Adrenal gland (tissue), 12 donors: ENCODE data around the gene BCAS4. TPM values are rescaled to one million over a fixed set of nuclear protein-coding genes. Genes with fewer than 3 reads are reported as not detected.

Experiments
- DNase-seq, 7 donors: peaks; one replicate each; pipeline ENCODE4 v3.0.0-alpha.2; 2019 to 2020
- H3K27ac ChIP-seq, 5 donors: fragments of 200-600 bp; sonication (generic) in 4 of 5; 1 replicate in 3 of 5; 2 replicates in 2 of 5; pipeline versions ENCODE4 v1.5.1 to v1.8.0; 2016 to 2020; ENCODE audit warnings: mild to moderate bottlenecking in 1 of 5
- H3K27me3 ChIP-seq: fragments of 200-600 bp; 2 replicates; pipeline ENCODE4 v1.8.0; 2021
- H3K36me3 ChIP-seq, 2 donors: fragments of 200-600 bp; replicated peaks in 1 of 2; 1 replicate in 1 of 2; 2 replicates in 1 of 2; pipeline versions ENCODE4 v1.5.1 to v1.8.0; 2018 to 2022
- H3K4me1 ChIP-seq, 2 donors: fragments of 200-600 bp; replicated peaks in 1 of 2; 1 replicate in 1 of 2; 2 replicates in 1 of 2; pipeline versions ENCODE4 v1.5.1 to v1.8.0; 2018 to 2021
- H3K4me3 ChIP-seq, 4 donors: fragments of 200-600 bp; sonication (generic) in 3 of 4; one replicate each; pipeline ENCODE4 v1.5.1; 2016 to 2018
- H3K9me3 ChIP-seq, 3 donors: fragments of 200-600 bp; sonication (generic) in 1 of 3; replicated peaks in 1 of 3; 1 replicate in 2 of 3; 2 replicates in 1 of 3; pipeline versions ENCODE4 v1.5.1 to v1.8.0; 2016 to 2021
- CTCF ChIP-seq, 6 experiments: fragments of 450-650 bp in 4 of 6; fragments of 200-600 bp in 2 of 6; sonication (generic) in 1 of 6; IDR thresholded peaks; 1 replicate in 5 of 6; 2 replicates in 1 of 6; pipeline versions ENCODE4 v1.5.1 to v1.8.0; 2016 to 2021; ENCODE audit warnings: antibody characterized with exemption in 6 of 6, mild to moderate bottlenecking in 2 of 6, moderate library complexity in 1 of 6
- POLR2A ChIP-seq, 2 donors: fragments of 450-650 bp; IDR thresholded peaks; one replicate each; pipeline ENCODE4 v1.6.1; 2017; ENCODE audit warnings: antibody characterized with exemption in 2 of 2, mild to moderate bottlenecking in 2 of 2, moderate library complexity in 1 of 2
- WGBS, 4 donors: extraction: QIAGEN DNeasy Blood & Tissue Kit in 2 of 4; methylation state at CpG; one replicate each; pipeline versions ENCODE4 v1.1.5 to v1.1.7; 2013 to 2017; 5-methylcytosine and 5-hydroxymethylcytosine counted together
- intact Hi-C, 2 donors: fragments of 100-400 bp; cut with DNase I; formaldehyde crosslinking; loops; one replicate each; pipeline versions ENCODE4 v1.14.1 to v1.15.0; 2022 to 2023
- polyA plus RNA-seq, 3 donors: library from polyadenylated mRNA; stranded (reverse); fragments of 200-250 nt in 2 of 3; fragments of 350-450 nt in 1 of 3; fragmentation: Illumina TruSeq in 1 of 3; extraction: RNeasy Lipid Tissue Mini Kit (QIAGEN cat#74804) in 1 of 3; gene quantifications; one replicate each; pipeline ENCODE4 v1.2.3, GENCODE V29; 2013 to 2014
- total RNA-seq, 9 donors: library from RNA; depleted of rRNA in 4 of 9; stranded (reverse); fragments of >200 nt in 4 of 9; fragments of 120-200 nt in 1 of 9; fragmentation: NEBNext Ultra II Directional in 1 of 9; extraction: Animal tissue kit (Norgen Biotek cat#: 25700) in 1 of 9; gene quantifications; one replicate each; pipeline versions ENCODE4 v1.1.0 to v1.2.4, GENCODE V29; 2013 to 2023
- donor health status: healthy with polysubstance abuse.
- donor health status: Bipolar disorder and iron deficiency.
- donor health status: DM: yes; HTN: yes; CAD: no.
- donor health status: DM: no; HTN: no; CAD: no.
- donor health status: DM: no; HTN: no; CAD: no.
- donor health status: DM: yes; HTN: yes; CAD: no.

Gene BCAS4
- total and polyA plus RNA-seq, 12 donors, result 0.66 to 5.1 (median 1.5) TPM

- H3K4me3 ChIP-seq, result no peak overlapping the region
- DNase-seq, result no peak
- H3K27ac ChIP-seq, result no peak overlapping the region
- no peaks in the 10 kb centered on the region for H3K9me3 ChIP-seq
- TF ChIP-seq CTCF (IDR thresholded peaks at IDR 0.05) (no peak), POLR2A (IDR thresholded peaks at IDR 0.05) (no peak)
- H3K4me1 ChIP-seq, result no peaks in the 10 kb centered on the region
- intact Hi-C loops, result no loop called here
- H3K36me3 ChIP-seq, result no peaks in the 10 kb centered on the region
- WGBS, 4 donors, result 86 to 95% (median 89%) methylated on average over 5 to 11 of the region's 11 CpGs
- no peaks in the 10 kb centered on the region for H3K27me3 ChIP-seq
These were observed 89.0 kb downstream of the BCAS4 start for GRCh38 chr20:50883856-50884255.

GRCh38 chr20:50885068-50885467 is 90.2 kb downstream of the BCAS4 start:
- WGBS, 4 donors, result 75 to 81% (median 77%) methylated on average over 7 of the region's 7 CpGs
- no peaks in the 10 kb centered on the region for H3K4me1 ChIP-seq
- no peaks in the 10 kb centered on the region for H3K27me3 ChIP-seq
- no peaks in the 10 kb centered on the region for H3K9me3 ChIP-seq
- H3K27ac ChIP-seq, result no peak overlapping the region
- no peak for DNase-seq
- no peaks in the 10 kb centered on the region for H3K36me3 ChIP-seq
- TF ChIP-seq CTCF (IDR thresholded peaks at IDR 0.05), result no peak
- intact Hi-C loops, result no loop called here
- H3K4me3 ChIP-seq, result no peak overlapping the region

- Histone ChIP-seq H3K9me3 (no peaks in the 10 kb centered on the region), H3K4me3 (no peak overlapping the region), H3K27me3 (no peaks in the 10 kb centered on the region), H3K36me3 (no peaks in the 10 kb centered on the region), H3K27ac (no peak overlapping the region), H3K4me1 (peaks cover 0 to under 1% of the 10 kb centered on the region in 2 donors)
- 87 to 91% (median 91%) methylated on average over 5 of the region's 5 CpGs for WGBS, 4 donors
- intact Hi-C loops, result no loop called here
- no peak for TF ChIP-seq CTCF (IDR thresholded peaks at IDR 0.05)
- no peak for TF ChIP-seq POLR2A (IDR thresholded peaks at IDR 0.05)
- DNase-seq, result no peak
These were observed 90.9 kb downstream of the BCAS4 start for GRCh38 chr20:50885781-50886180.

- TF ChIP-seq CTCF (IDR thresholded peaks at IDR 0.05) (no peak), POLR2A (IDR thresholded peaks at IDR 0.05) (no peak)
- peaks cover 0 to 3% of the 10 kb centered on the region in 2 donors for H3K36me3 ChIP-seq
- WGBS, 4 donors, result 84 to 90% (median 87%) methylated on average over 10 to 12 of the region's 12 CpGs
- H3K9me3 ChIP-seq, result no peaks in the 10 kb centered on the region
- DNase-seq, result no peak
- intact Hi-C loops, result no loop called here
- H3K4me1 ChIP-seq, result peaks cover 0 to 5% of the 10 kb centered on the region in 2 donors
- no peaks in the 10 kb centered on the region for H3K27me3 ChIP-seq
- H3K27ac ChIP-seq, result no peak overlapping the region
- H3K4me3 ChIP-seq, result no peak overlapping the region
These were observed 91.4 kb downstream of the BCAS4 start for GRCh38 chr20:50886184-50886790.
